MM.1S (cell line): Measurements from ENCODE around the gene CTCFL.

ENCODE experiments used
- EZH2phosphoT487 ChIP-seq: fragments of 300-600 bp; sonication (generic); IDR thresholded peaks from 2 replicates; pipeline ENCODE4 v1.6.1; 2018; ENCODE audit warnings: antibody characterized with exemption, low read length
- TF ChIP-seq, protein P1 (sequence below): fragments of 300-600 bp; sonication (generic); IDR thresholded peaks from 2 replicates; pipeline ENCODE4 v1.5.1; 2016; ENCODE audit warnings: antibody characterized with exemption, low read length, mixed read lengths

DNA sequence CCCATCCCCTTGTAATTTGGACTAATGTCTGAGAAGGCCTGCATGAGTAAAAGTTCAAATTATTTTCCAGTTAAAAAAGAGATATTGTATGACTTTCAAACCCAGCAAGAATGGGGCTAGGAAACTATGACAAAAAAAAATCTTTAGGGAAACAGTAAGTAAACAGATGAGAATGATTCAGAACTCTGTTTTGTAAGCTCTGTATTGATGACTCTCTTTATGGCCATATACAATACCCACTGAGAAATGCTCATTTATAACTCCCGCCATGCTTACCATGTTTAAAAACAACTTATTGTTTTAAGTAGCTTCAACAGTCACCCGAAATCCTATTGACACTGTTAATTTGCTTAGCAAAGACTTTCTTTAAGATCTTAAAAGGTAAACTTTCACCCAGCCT lies 18.8 kb upstream of the CTCFL start:
- TF ChIP-seq, protein P1, sequence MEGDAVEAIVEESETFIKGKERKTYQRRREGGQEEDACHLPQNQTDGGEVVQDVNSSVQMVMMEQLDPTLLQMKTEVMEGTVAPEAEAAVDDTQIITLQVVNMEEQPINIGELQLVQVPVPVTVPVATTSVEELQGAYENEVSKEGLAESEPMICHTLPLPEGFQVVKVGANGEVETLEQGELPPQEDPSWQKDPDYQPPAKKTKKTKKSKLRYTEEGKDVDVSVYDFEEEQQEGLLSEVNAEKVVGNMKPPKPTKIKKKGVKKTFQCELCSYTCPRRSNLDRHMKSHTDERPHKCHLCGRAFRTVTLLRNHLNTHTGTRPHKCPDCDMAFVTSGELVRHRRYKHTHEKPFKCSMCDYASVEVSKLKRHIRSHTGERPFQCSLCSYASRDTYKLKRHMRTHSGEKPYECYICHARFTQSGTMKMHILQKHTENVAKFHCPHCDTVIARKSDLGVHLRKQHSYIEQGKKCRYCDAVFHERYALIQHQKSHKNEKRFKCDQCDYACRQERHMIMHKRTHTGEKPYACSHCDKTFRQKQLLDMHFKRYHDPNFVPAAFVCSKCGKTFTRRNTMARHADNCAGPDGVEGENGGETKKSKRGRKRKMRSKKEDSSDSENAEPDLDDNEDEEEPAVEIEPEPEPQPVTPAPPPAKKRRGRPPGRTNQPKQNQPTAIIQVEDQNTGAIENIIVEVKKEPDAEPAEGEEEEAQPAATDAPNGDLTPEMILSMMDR, result no peak
- no peak for TF ChIP-seq EZH2phosphoT487
